NK-92 treated with Interleukin-12 subunit alpha and Interleukin-12 subunit beta, amount 100 ng/mL, for 24 hours (cell line): ENCODE data around the gene GAR1.
"Not testable (repeated sequence)": the region's sequence is repeated elsewhere in the genome, so short reads cannot be mapped to it uniquely, and the experiment has no call there.

Experiments used
- DNase-seq: peaks from one replicate; lab custom pipeline; 2025; lab: John Stamatoyannopoulos, UW

GAR1 gene

GRCh38 chr4:109815151-109816081 lies at the start of gene GAR1:
TSS of gene GAR1 (plus strand) at chr4:109815762. CDS start at chr4:109816165, 403 bp downstream.
- DNase-seq = peak; percentile 76

- DNase-seq = not testable (repeated sequence)
Observed at GRCh38 chr4:109782092-109782491, 33.5 kb upstream of the GAR1 start.

DNA sequence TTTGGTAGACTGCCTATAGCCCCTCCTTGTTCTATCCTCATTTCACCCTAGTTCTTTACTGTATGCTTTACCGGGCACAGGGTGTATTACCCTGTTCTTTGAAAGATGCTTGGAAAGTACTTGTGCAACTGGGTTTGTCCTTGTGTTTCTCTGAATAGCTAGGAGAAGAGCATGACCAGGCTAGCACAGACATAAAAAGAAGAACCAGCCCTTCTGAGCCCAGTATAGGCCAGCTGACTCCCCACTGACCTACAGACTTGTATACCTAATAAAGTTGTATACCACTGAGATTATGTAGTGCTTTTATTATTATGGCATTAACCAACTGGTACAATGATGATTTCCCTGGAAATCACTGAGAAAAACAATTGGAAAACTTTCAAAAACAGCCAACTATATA lies 28.7 kb upstream of the GAR1 start:
- no peak for DNase-seq

- no peak for DNase-seq
Observed at GRCh38 chr4:109787807-109788206, 27.8 kb upstream of the GAR1 start.

GRCh38 chr4:109795059-109795458 lies 20.5 kb upstream of the GAR1 start:
- DNase-seq = no peak

- no peak for DNase-seq
Observed at GRCh38 chr4:109798866-109799265, 16.7 kb upstream of the GAR1 start.

DNA sequence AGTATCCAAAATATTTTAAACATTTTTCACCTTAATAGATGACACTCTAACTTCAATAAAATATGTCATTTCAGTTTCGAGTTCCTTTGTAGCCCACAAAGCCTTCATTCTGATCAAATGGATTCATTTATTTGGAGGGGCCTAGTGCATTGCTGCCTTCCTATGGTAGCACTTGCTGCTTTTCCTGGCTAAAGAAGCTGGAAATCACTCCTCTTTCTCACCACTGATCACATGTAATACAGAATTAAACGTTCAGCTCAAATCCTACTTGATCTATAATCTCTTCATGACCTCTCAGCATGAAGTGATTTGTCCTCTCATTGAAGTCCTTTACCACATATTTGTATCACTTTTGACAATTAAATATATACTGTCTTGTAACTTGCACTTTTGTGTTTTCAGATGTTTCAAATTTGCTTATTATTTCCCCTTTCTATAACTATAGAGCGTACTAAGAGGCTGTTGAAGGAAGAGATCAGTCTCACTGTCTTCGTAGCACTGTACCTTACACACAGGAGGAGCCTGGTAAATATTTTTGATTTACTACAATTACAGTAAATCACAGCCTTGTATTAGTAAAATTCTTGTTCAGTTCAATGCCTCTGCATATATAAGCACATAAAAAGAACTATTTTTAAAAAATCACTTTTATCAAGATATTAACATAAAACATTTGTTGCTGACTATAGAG lies 14.3 kb upstream of the GAR1 start:
- no peak for DNase-seq

DNA sequence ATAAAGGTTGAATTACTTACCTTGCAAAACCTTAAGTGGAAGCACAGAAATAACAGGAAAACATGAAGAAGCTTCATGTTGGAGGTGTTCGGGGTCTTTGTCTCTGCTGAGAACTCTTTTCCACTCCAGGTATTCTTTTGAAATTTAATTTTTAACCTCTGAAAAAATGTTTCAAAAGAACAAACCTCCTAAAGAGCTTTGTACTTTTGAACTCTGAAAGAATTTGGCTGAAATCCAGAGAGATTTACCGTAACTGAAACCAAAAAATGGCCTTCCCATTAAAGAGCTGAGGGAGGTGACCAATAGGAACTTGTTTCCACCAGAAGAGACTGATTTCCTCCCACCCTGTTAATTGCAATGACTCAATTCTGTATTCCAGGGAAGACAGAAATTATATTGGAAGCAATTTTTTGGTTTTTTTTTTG lies 13.7 kb upstream of the GAR1 start, which contains the start of gene CFI:
Gene CFI (minus strand): TSS at position 105 of the 425 bp plus-strand sequence. CDS start 28 bp downstream, at position 77.
- no peak for DNase-seq

GRCh38 chr4:109803924-109804571 lies 11.5 kb upstream of the GAR1 start:
- DNase-seq = no peak

- no peak for DNase-seq
Observed at GRCh38 chr4:109809655-109810054, 5.9 kb upstream of the GAR1 start.

DNA sequence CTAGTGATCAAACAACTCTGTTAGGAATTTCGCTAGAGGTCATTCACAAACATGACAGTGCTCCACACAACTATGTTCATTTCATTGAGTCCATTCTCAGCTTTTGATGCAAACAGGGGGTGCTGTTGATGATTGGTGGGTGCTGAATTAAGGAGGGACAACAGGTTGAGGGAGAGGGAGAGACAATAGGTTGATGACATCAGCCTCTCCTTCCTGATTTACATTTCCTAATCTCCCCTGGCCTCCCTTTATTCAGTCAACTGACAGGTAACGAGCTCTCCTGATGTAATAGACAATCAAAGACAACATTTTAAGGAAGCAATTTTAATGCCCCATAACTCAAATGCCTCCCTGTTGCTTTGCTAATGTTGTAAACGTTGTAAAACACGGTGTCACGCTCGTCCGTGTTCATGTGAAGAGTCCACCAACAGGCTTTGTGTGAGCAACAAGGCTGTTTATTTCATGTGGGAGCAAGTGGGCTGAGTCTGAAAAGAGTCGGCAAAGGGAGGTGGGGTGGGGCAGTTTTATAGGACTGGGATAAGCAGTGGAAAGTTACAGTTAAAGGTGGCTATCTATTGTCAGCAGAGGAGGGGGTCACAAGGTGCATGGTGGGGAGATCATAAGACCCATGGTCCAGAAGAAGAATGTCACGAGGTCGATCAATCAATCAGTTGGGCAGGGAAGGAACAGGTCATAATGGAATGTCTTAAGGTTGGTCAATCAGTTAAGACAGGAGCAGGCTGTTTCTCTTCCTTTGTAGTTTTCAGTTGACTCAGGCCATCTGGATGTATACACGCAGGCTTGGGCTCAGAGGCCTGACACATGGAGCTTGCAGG lies 4.8 kb upstream of the GAR1 start:
- no peak for DNase-seq

DNA sequence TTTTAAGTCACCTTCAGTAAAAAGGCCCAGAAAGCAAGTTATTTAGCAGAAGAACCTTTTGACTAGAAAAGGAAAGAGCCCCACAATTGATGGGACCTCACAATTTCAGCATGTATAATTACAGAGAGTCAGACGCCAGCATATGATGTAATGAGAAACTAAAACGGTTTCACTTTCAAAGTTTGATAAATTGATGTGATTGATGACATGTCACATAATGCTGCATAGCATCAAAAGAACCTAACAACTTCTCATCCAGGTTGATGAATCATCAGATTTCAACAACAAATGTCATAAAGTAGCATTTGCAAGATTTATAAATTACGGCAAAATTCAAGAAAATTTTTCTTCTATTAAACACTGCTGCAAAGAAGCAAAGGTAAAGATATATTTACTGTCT lies 3.9 kb upstream of the GAR1 start:
- DNase-seq = no peak

DNA sequence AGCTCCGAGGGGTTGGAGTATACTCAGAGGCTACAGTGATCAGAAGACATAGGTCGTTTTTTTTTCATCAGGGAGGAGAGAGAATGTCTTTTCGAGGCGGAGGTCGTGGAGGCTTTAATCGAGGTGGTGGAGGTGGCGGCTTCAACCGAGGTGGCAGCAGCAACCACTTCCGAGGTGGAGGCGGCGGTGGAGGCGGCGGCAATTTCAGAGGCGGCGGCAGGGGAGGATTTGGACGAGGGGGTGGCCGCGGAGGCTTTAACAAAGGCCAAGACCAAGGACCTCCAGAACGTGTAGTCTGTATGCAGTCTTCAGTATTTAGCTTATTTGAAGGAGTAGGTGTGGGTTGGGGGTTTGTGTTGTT lies 500 bp downstream of the GAR1 start:
- peak; percentile 21 for DNase-seq

DNA sequence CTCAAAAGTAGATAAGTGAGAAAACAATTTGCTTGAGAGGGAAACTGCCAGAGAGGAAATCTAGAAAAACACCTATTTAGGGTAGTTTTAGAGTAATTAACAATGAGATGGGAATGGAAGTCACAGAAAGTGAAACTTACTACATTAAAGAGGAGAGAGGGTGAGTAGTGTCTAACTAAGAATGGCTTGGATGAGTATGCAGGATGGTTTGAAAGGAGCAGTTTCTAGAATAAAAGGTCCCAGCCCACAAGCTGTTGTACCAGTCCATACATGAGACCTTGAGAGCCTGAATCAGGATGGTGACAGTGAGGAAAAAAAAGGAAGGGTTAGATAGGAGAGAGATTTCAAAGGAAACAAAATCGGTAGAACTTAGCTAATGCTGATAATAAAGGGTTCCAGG lies 1.3 kb downstream of the GAR1 start:
- no peak for DNase-seq

DNA sequence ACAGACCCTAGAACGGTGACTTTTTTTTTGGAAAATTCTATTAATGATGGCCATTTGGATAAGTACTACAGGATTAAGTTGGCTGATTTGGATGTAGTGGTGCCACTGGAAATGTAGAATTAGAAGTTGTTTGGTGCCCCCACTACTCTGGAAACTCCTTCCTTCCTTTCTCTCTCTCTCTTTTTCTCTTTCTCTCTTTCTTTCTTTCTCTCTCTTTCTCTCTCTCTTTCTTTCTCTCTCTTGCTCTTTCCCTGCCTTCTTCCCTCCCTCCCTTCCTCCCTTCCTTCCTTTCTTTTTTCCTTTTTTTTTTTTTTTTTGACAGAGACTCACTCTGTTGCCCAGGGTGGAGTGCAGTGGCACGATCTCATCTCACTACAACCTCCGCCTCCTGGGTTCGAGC lies 2.7 kb downstream of the GAR1 start:
- no peak for DNase-seq

GRCh38 chr4:109820563-109820962 lies 5.0 kb downstream of the GAR1 start:
- no peak for DNase-seq

GRCh38 chr4:109821185-109821584 lies 5.6 kb downstream of the GAR1 start:
- no peak for DNase-seq

GRCh38 chr4:109826719-109827118 lies 11.2 kb downstream of the GAR1 start:
- no peak for DNase-seq

DNA sequence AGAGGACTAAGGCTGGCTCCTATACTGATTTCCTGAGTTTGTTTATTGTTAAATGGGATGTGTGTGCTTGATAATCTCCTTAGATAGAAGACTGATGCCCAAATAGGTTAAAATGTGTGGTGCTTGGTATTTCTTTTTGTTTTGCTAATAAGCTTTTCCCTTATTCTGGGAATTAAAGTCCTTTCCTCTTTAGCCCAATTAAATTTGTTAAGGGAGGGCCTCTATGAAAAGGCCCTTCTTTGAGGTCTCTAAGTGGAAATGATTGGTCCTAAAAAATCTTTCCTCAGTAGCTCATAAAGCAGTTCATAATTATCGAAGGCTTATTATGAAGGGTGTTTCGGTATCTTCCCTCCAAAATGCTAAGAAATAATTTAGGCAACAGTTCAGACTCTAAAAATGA lies 12.1 kb downstream of the GAR1 start, which contains the start of gene RRH:
Gene RRH (plus strand): TSS at position 301 of the 400 bp plus-strand sequence. CDS start 56 bp downstream, at position 357.
- no peak for DNase-seq

DNA sequence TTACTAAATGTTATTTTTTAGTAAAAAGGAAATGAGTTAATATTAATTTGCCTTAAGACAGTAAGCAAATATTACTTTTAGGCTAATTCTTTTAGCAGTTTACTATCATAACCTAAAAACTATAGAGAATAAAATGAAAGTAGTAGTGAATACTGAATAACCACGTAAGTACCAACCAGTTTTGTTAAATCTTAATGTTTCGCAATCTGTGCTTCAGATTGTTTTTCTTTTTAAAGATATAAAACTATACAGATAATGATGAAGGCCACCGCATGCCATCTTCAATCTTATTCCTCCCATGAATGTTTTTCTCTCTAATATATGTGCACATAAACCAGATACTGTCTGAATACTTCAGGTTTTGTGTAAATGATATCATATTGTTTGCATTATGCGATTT lies 18.2 kb downstream of the GAR1 start:
- no peak for DNase-seq

GRCh38 chr4:109836985-109837384 lies 21.4 kb downstream of the GAR1 start:
- DNase-seq = no peak
